Measurements from ENCODE around the gene MED7. TPM values are rescaled to one million over a fixed set of nuclear protein-coding genes. Genes with fewer than 3 reads are reported as not detected.

Gene MED7, protein sequence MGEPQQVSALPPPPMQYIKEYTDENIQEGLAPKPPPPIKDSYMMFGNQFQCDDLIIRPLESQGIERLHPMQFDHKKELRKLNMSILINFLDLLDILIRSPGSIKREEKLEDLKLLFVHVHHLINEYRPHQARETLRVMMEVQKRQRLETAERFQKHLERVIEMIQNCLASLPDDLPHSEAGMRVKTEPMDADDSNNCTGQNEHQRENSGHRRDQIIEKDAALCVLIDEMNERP
- 19.0 and 23.3 TPM in 2 replicates for total RNA-seq (2014; rRNA removed; shearing (Covaris generic))
- 18.9 and 19.6 TPM in 2 replicates for total RNA-seq (2022)
- percentile 86 among the genes with signal in this experiment for Bru-seq, nascent RNA
- BruChase-seq, experiment 1, labeled RNA remaining after a 6-hour chase: percentile 76 among the genes with signal in this experiment
- percentile 81 among the genes with signal in this experiment for BruChase-seq, experiment 2, labeled RNA remaining after a 2-hour chase
- long read RNA-seq, transcript MED7-202 (2 exons, 1,382 nt): minor isoform, 9 of 41 reads
- long read RNA-seq, transcript MED7-201 (2 exons, 2,402 nt): major isoform, 25 of 41 reads
- long read RNA-seq, partial matches to known transcripts: 5 of 41 reads
- long read RNA-seq, other reads (novel, unspliced or antisense): 2 of 41 reads

GRCh38 chr5:157142317-157143126 lies at the start of gene MED7:
TSS of gene MED7 (minus strand) at chr5:157142865. CDS start at chr5:157139431, 3,434 bp downstream.
- BruUV-seq (replicated peaks): TSS peak; percentile 86
- Histone ChIP-seq H3K9me2 (ENCODE audit: insufficient read depth, low read length) (no peaks in the 10 kb centered on the region), H3K79me2 (ENCODE audit: insufficient read depth, low read depth, low read length) (peaks cover 17% of the 10 kb centered on the region; the same call in 1 of the 2 replicates), H4K20me1 (ENCODE audit: insufficient read depth, low read length) (no peaks in the 10 kb centered on the region), H3K27ac (ENCODE audit: low read depth, low read length, poor library complexity, severe bottlenecking) (peak within 1 kb of the TSS; percentile 68), H3K36me3 (ENCODE audit: insufficient read depth, low read length) (peaks cover 36% of the 10 kb centered on the region), H3K4me3 (ENCODE audit: low read depth, low read length, poor library complexity, severe bottlenecking) (peak within 1 kb of the TSS; percentile 90), H3K4me1 (ENCODE audit: insufficient read depth, low read length, poor library complexity, severe bottlenecking) (peaks cover 14% of the 10 kb centered on the region), H3K9me3 (ENCODE audit: low read length) (no peaks in the 10 kb centered on the region), H2AFZ (ENCODE audit: low read length) (peak within 1 kb of the TSS; percentile 73), H3K4me2 (ENCODE audit: low read length) (peak within 1 kb of the TSS; percentile 86)
- peak; percentile 100 for DNase-seq (ENCODE audit: low spot score)
- POLR2A ChIA-PET: interaction anchor here (0.5 to 2.5 kb wide), 45 partner anchors 10 to 588 kb away, joined by 3 to 22 read pairs (median 3); partner anchors contain the start of genes GARIN3 and HAVCR2
- CTCF ChIA-PET (ENCODE audit: unreplicated experiment): interaction anchor here (0.6 to 2.7 kb wide), 3 partner anchors 10 to 318 kb away, joined by 4 to 14 read pairs (median 5); no protein-coding TSS in a partner anchor
- intact Hi-C loops (cut with micrococcal nuclease; ENCODE audit: unreplicated experiment): loop anchor here (10.0 kb wide), 1 partner anchor 342 kb away; no protein-coding TSS in a partner anchor
- no peak for TF ChIP-seq EZH2phosphoT487 (IDR thresholded peaks at IDR 0.05; ENCODE audit: borderline replicate concordance, low read depth, low read length)
- TF ChIP-seq, protein P1, sequence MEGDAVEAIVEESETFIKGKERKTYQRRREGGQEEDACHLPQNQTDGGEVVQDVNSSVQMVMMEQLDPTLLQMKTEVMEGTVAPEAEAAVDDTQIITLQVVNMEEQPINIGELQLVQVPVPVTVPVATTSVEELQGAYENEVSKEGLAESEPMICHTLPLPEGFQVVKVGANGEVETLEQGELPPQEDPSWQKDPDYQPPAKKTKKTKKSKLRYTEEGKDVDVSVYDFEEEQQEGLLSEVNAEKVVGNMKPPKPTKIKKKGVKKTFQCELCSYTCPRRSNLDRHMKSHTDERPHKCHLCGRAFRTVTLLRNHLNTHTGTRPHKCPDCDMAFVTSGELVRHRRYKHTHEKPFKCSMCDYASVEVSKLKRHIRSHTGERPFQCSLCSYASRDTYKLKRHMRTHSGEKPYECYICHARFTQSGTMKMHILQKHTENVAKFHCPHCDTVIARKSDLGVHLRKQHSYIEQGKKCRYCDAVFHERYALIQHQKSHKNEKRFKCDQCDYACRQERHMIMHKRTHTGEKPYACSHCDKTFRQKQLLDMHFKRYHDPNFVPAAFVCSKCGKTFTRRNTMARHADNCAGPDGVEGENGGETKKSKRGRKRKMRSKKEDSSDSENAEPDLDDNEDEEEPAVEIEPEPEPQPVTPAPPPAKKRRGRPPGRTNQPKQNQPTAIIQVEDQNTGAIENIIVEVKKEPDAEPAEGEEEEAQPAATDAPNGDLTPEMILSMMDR (conservative IDR thresholded peaks at IDR 0.05; ENCODE audit: low read length): no peak

DNA sequence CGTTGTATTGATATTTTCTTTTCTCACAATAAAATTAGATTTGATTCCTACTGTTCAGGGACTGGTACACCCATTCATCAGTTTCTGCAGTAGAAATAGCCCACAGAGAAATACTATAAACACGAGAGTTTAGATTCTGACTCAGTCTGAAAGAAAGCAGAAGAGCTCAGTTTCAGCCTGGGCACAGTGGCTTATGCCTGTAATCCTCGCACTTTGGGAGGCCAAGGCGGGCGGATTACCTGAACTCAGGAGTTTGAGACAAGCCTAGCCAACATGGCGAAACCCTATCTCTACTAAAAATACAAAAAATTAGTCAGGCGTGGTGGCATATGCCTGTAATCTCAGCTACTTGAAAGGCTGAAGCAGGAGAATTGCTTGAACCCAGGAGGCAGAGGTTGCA lies 46.6 kb upstream of the MED7 start:
- H3K4me3 ChIP-seq (ENCODE audit: low read depth, low read length, poor library complexity, severe bottlenecking): no peak overlapping the region
- no peaks in the 10 kb centered on the region for H3K9me3 ChIP-seq (ENCODE audit: low read length)
- no peaks in the 10 kb centered on the region for H4K20me1 ChIP-seq (ENCODE audit: insufficient read depth, low read length)
- CTCF ChIA-PET (ENCODE audit: unreplicated experiment): interaction anchor here (0.6 kb wide), 1 partner anchor 414 kb away, joined by 3 read pairs; no protein-coding TSS in a partner anchor
- H3K79me2 ChIP-seq (ENCODE audit: insufficient read depth, low read depth, low read length): no peaks in the 10 kb centered on the region
- H3K4me2 ChIP-seq (ENCODE audit: low read length): no peak overlapping the region
- POLR2A ChIA-PET: interaction anchor here (1.1 kb wide), 1 partner anchor 47 kb away, joined by 3 read pairs; the partner anchor contains the start of gene MED7
- no peaks in the 10 kb centered on the region for H3K9me2 ChIP-seq (ENCODE audit: insufficient read depth, low read length)
- H3K4me1 ChIP-seq (ENCODE audit: insufficient read depth, low read length, poor library complexity, severe bottlenecking): no peaks in the 10 kb centered on the region
- TF ChIP-seq EZH2phosphoT487 (IDR thresholded peaks at IDR 0.05; ENCODE audit: borderline replicate concordance, low read depth, low read length): no peak
- TF ChIP-seq, protein P1 (conservative IDR thresholded peaks at IDR 0.05; ENCODE audit: low read length): no peak
- H3K36me3 ChIP-seq (ENCODE audit: insufficient read depth, low read length): no peaks in the 10 kb centered on the region
- H3K27ac ChIP-seq (ENCODE audit: low read depth, low read length, poor library complexity, severe bottlenecking): no peak overlapping the region
- BruUV-seq (replicated peaks): no TSS peak
- DNase-seq (ENCODE audit: low spot score): no peak
- intact Hi-C loops (cut with micrococcal nuclease; ENCODE audit: unreplicated experiment): no loop called here
- no peak overlapping the region for H2AFZ ChIP-seq (ENCODE audit: low read length)

All from OCI-LY7 (cell line).